ENCODE data around the gene PRPF6.
"Not testable (repeated sequence)": the region's sequence is repeated elsewhere in the genome, so short reads cannot be mapped to it uniquely, and the experiment has no call there.

Gene PRPF6

GRCh38 chr20:63958471-63958870 is 22.5 kb upstream of the PRPF6 start:
- Histone ChIP-seq H3K9me3 (ENCODE audit: low read length) (no peaks in the 10 kb centered on the region), H3K4me3 (ENCODE audit: low read depth in 1 of 2, low read length in 2 of 2) (no peak overlapping the region), H3K36me3 (ENCODE audit: insufficient read depth, low read length) (peaks cover 9% of the 10 kb centered on the region), H3K4me1 (ENCODE audit: insufficient read depth, low read length) (peaks cover 28% of the 10 kb centered on the region), H3K27me3 (ENCODE audit: control insufficient read depth in 1 of 2, insufficient read depth in 2 of 2, low read length in 2 of 2) (no peaks in the 10 kb centered on the region), H3K27ac (ENCODE audit: low read depth, low read length) (no peak overlapping the region), H3K9ac (ENCODE audit: low read length) (no peak overlapping the region)

- H3K36me3 ChIP-seq (ENCODE audit: insufficient read depth, low read length) = peaks cover 9% of the 10 kb centered on the region
- H3K9me3 ChIP-seq (ENCODE audit: low read length) = no peaks in the 10 kb centered on the region
- H3K4me1 ChIP-seq (ENCODE audit: insufficient read depth, low read length) = peaks cover 21% of the 10 kb centered on the region
- no peak overlapping the region for H3K27ac ChIP-seq (ENCODE audit: low read depth, low read length)
- no peaks in the 10 kb centered on the region for H3K27me3 ChIP-seq (ENCODE audit: control insufficient read depth in 1 of 2, insufficient read depth in 2 of 2, low read length in 2 of 2)
- H3K9ac ChIP-seq (ENCODE audit: low read length) = no peak overlapping the region
- no peak overlapping the region for H3K4me3 ChIP-seq (ENCODE audit: low read depth in 1 of 2, low read length in 2 of 2)
These were observed 21.8 kb upstream of the PRPF6 start for GRCh38 chr20:63958964-63959698.

DNA sequence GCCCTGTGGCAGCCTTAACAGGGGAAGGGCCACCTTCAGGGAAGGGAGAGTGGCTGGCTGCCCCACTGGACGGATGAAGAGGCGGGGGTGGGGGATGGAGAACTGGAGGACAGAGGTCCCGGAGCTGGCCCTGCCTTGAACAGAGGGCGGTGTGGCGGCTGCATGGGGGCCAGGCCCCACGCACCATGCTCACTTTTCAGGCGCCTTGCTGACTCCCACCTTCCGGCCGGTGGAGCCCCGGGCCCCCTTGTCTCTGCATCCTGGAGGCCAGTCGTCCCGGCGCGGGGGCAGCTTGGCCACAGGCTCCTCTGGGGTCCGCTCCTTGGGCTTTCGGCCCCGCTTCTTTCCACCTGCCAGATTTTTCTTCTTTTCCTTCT is 21.2 kb upstream of the PRPF6 start:
- Histone ChIP-seq H3K4me1 (ENCODE audit: insufficient read depth, low read length) (peaks cover 16% of the 10 kb centered on the region), H3K27ac (ENCODE audit: low read depth, low read length) (no peak overlapping the region), H3K27me3 (ENCODE audit: control insufficient read depth in 1 of 2, insufficient read depth in 2 of 2, low read length in 2 of 2) (no peaks in the 10 kb centered on the region), H3K36me3 (ENCODE audit: insufficient read depth, low read length) (peaks cover 9% of the 10 kb centered on the region), H3K4me3 (ENCODE audit: low read depth in 1 of 2, low read length in 2 of 2) (no peak overlapping the region), H3K9ac (ENCODE audit: low read length) (no peak overlapping the region), H3K9me3 (ENCODE audit: low read length) (no peaks in the 10 kb centered on the region)

- not testable (repeated sequence) for H3K9ac ChIP-seq (ENCODE audit: low read length); H3K4me1 ChIP-seq (ENCODE audit: insufficient read depth, low read length); H3K27me3 ChIP-seq (ENCODE audit: control insufficient read depth in 1 of 2, insufficient read depth in 2 of 2, low read length in 2 of 2); H3K36me3 ChIP-seq (ENCODE audit: insufficient read depth, low read length); H3K4me3 ChIP-seq (ENCODE audit: low read depth in 1 of 2, low read length in 2 of 2); H3K27ac ChIP-seq (ENCODE audit: low read depth, low read length); H3K9me3 ChIP-seq (ENCODE audit: low read length)
These were observed 20.0 kb upstream of the PRPF6 start for GRCh38 chr20:63960654-63961621.

DNA sequence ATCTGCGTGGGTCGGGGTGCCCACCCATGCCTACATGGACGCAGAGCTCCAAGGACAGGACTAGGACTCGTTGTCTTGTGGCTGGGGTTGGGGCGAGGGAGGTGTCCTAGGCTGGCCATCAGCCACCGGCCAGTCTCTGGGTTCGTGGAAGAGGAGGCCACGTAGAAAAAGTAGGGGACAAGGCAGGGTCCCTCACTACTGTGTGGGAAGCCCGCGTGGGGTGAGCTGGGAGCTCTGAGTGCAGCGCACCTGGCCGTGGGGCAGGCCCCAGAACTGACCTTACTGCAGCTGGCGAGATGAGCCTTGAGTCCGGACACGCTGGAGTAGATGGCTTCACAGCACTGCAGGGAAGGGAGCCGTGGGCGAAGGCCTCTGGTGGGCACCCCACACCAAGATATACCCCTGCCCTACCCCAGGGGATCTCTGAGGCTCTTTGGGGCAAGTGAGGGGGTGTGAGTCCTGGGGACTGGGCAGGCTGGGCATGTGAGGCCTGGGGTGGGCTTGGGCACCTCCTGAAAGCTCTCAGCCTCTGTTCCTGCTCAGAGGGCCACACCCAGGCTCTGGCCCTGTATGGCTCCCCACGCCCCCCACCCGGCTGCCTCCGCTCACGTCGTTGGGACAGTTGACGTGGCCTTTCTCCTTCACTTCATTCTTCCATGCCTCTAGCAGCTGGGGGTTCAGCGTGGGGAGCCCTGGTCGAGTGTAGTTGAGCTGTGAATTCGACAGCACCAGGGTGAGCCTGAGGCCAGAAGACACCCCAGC is 19.1 kb upstream of the PRPF6 start:
- Histone ChIP-seq H3K36me3 (ENCODE audit: insufficient read depth, low read length) (peaks cover 18% of the 10 kb centered on the region), H3K9me3 (ENCODE audit: low read length) (no peaks in the 10 kb centered on the region), H3K27me3 (ENCODE audit: control insufficient read depth in 1 of 2, insufficient read depth in 2 of 2, low read length in 2 of 2) (no peaks in the 10 kb centered on the region), H3K27ac (ENCODE audit: low read depth, low read length) (no peak overlapping the region), H3K4me3 (ENCODE audit: low read depth in 1 of 2, low read length in 2 of 2) (no peak overlapping the region), H3K4me1 (ENCODE audit: insufficient read depth, low read length) (peaks cover 8% of the 10 kb centered on the region), H3K9ac (ENCODE audit: low read length) (no peak overlapping the region)

GRCh38 chr20:63962426-63963347 is 18.2 kb upstream of the PRPF6 start:
- Histone ChIP-seq H3K4me3 (ENCODE audit: low read depth in 1 of 2, low read length in 2 of 2) (no peak overlapping the region), H3K9me3 (ENCODE audit: low read length) (no peaks in the 10 kb centered on the region), H3K9ac (ENCODE audit: low read length) (no peak overlapping the region), H3K4me1 (ENCODE audit: insufficient read depth, low read length) (peaks cover 2% of the 10 kb centered on the region), H3K36me3 (ENCODE audit: insufficient read depth, low read length) (peaks cover 21% of the 10 kb centered on the region), H3K27ac (ENCODE audit: low read depth, low read length) (no peak overlapping the region), H3K27me3 (ENCODE audit: control insufficient read depth in 1 of 2, insufficient read depth in 2 of 2, low read length in 2 of 2) (no peaks in the 10 kb centered on the region)

- H3K36me3 ChIP-seq (ENCODE audit: insufficient read depth, low read length) = peaks cover 21% of the 10 kb centered on the region
- no peaks in the 10 kb centered on the region for H3K9me3 ChIP-seq (ENCODE audit: low read length)
- H3K9ac ChIP-seq (ENCODE audit: low read length) = no peak overlapping the region
These were observed 17.6 kb upstream of the PRPF6 start for GRCh38 chr20:63963348-63963741.

DNA sequence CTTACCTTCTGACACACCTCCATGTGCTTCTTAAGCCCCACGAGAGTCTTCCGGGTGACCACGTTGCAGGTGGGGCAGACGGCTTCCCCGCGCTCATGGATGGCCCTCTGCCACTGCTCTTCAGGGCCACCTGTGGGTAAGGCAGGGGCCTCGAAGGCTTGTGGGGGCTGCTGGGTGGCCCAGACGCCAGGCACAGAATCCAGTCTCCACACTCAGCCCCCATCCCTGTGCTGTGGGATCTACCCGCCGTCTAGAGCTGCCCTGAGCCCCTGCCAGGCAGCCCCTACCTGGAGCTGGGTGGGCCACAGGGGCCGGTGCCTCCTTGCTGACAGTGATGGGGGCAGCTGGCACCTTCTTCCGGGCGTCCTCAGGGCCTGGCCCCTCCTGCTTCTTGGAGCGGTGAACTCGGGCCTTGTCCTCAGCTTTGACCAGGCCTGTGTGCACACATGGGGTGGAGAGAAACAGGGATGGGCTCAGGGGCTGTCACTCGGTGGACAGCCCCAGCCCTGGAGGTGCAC is 17.1 kb upstream of the PRPF6 start:
- H3K27me3 ChIP-seq (ENCODE audit: control insufficient read depth in 1 of 2, insufficient read depth in 2 of 2, low read length in 2 of 2) = no peaks in the 10 kb centered on the region
- H3K9me3 ChIP-seq (ENCODE audit: low read length) = no peaks in the 10 kb centered on the region
- H3K4me3 ChIP-seq (ENCODE audit: low read depth in 1 of 2, low read length in 2 of 2) = no peak overlapping the region
- no peak overlapping the region for H3K27ac ChIP-seq (ENCODE audit: low read depth, low read length)
- no peak overlapping the region for H3K9ac ChIP-seq (ENCODE audit: low read length)
- peaks cover 21% of the 10 kb centered on the region for H3K36me3 ChIP-seq (ENCODE audit: insufficient read depth, low read length)
- peaks cover 9% of the 10 kb centered on the region for H3K4me1 ChIP-seq (ENCODE audit: insufficient read depth, low read length)

More at GRCh38 chr20:63963348-63963741, 17.6 kb upstream of the PRPF6 start:
- Histone ChIP-seq H3K27ac (ENCODE audit: low read depth, low read length) (no peak overlapping the region), H3K4me1 (ENCODE audit: insufficient read depth, low read length) (peaks cover 4% of the 10 kb centered on the region), H3K4me3 (ENCODE audit: low read depth in 1 of 2, low read length in 2 of 2) (no peak overlapping the region), H3K27me3 (ENCODE audit: control insufficient read depth in 1 of 2, insufficient read depth in 2 of 2, low read length in 2 of 2) (no peaks in the 10 kb centered on the region)

GRCh38 chr20:63964412-63964811 is 16.5 kb upstream of the PRPF6 start:
- Histone ChIP-seq H3K4me1 (ENCODE audit: insufficient read depth, low read length) (peaks cover 12% of the 10 kb centered on the region), H3K27me3 (ENCODE audit: control insufficient read depth in 1 of 2, insufficient read depth in 2 of 2, low read length in 2 of 2) (no peaks in the 10 kb centered on the region), H3K36me3 (ENCODE audit: insufficient read depth, low read length) (peaks cover 21% of the 10 kb centered on the region)

DNA sequence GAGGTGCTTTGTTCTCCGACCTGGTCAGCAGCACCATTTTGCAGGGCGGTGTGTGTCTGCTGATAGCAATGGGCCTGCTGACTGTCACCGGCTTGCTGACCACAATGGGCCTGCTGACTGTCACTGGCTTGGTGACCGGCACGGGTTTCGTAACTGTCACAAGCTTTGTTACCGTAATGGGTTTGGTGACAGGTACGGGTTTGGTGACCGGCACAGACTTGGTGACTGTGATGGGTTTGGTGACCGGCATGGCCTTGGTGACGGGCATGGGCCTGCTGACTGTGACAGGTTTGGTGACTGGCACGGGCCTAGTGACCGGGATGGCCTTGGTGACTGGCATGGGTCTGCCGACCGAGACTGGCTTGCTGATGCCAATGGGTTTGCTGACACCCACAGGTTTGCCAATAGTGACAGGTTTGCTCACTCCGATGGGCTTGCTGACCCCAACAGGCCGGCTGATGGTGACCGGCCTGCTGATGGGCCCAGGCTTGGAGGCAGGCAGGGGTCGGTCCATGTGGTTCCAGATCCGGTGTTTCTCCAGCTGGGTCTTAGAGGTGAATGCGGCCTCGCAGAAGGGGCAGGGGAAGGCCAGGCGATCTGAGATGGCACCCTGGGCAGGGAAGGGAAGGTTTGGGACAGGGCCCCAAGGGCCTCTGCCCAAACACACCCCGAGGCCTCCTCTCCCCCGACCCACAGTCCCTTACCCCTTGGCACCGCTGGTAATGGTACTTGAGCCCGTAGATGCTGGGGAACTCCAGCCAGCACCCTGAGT is 14.6 kb upstream of the PRPF6 start:
- Histone ChIP-seq H3K9me3 (ENCODE audit: low read length) (no peaks in the 10 kb centered on the region), H3K27ac (ENCODE audit: low read depth, low read length) (no peak overlapping the region), H3K4me3 (ENCODE audit: low read depth in 1 of 2, low read length in 2 of 2) (no peak overlapping the region), H3K9ac (ENCODE audit: low read length) (no peak overlapping the region), H3K27me3 (ENCODE audit: control insufficient read depth in 1 of 2, insufficient read depth in 2 of 2, low read length in 2 of 2) (no peaks in the 10 kb centered on the region), H3K36me3 (ENCODE audit: insufficient read depth, low read length) (peaks cover 18% of the 10 kb centered on the region), H3K4me1 (ENCODE audit: insufficient read depth, low read length) (peaks cover 12% of the 10 kb centered on the region)

More at GRCh38 chr20:63964412-63964811, 16.5 kb upstream of the PRPF6 start:
- H3K9ac ChIP-seq (ENCODE audit: low read length) = no peak overlapping the region
- H3K4me3 ChIP-seq (ENCODE audit: low read depth in 1 of 2, low read length in 2 of 2) = no peak overlapping the region
- H3K27ac ChIP-seq (ENCODE audit: low read depth, low read length) = no peak overlapping the region
- H3K9me3 ChIP-seq (ENCODE audit: low read length) = no peaks in the 10 kb centered on the region
